ENCODE measurements around the gene DEUP1.

The DEUP1 gene

GRCh38 chr11:93477684-93478234 lies 147.2 kb downstream of the DEUP1 start:
- DNase-seq (ENCODE audit: low read depth in 2 of 2): no peak

- no peak for DNase-seq (ENCODE audit: low read depth in 2 of 2)
These were observed 148.3 kb downstream of the DEUP1 start for GRCh38 chr11:93478841-93479240.

GRCh38 chr11:93480256-93480655 lies 149.7 kb downstream of the DEUP1 start:
- DNase-seq (ENCODE audit: low read depth in 2 of 2): no peak

- no peak for DNase-seq (ENCODE audit: low read depth in 2 of 2)
These were observed 150.2 kb downstream of the DEUP1 start for GRCh38 chr11:93480756-93481155.

GRCh38 chr11:93481279-93481678 lies 150.7 kb downstream of the DEUP1 start:
- no peak for DNase-seq (ENCODE audit: low read depth in 2 of 2)

GRCh38 chr11:93481696-93482095 lies 151.2 kb downstream of the DEUP1 start:
- no peak for DNase-seq (ENCODE audit: low read depth in 2 of 2)

GRCh38 chr11:93482556-93482955 lies 152.0 kb downstream of the DEUP1 start:
- no peak for DNase-seq (ENCODE audit: low read depth in 2 of 2)

GRCh38 chr11:93484716-93485115 lies 154.2 kb downstream of the DEUP1 start:
- DNase-seq (ENCODE audit: low read depth in 2 of 2): no peak

- no peak for DNase-seq (ENCODE audit: low read depth in 2 of 2)
These were observed 155.4 kb downstream of the DEUP1 start for GRCh38 chr11:93485983-93486382.

- no peak for DNase-seq (ENCODE audit: low read depth in 2 of 2)
These were observed 156.5 kb downstream of the DEUP1 start for GRCh38 chr11:93487032-93487483.
